HG03066 (cell line): ENCODE measurements around the gene SUSD3.
"Not testable (repeated sequence)": the region's sequence is repeated elsewhere in the genome, so short reads cannot be mapped to it uniquely, and the experiment has no call there.

Experiments
- ATAC-seq: cut with Tn5 transposase; IDR thresholded peaks from one replicate; pipeline ENCODE4 v1.9.1; 2021; ENCODE audit warnings: low read depth; ENCODE audit not compliant: unreplicated experiment

The SUSD3 gene

DNA sequence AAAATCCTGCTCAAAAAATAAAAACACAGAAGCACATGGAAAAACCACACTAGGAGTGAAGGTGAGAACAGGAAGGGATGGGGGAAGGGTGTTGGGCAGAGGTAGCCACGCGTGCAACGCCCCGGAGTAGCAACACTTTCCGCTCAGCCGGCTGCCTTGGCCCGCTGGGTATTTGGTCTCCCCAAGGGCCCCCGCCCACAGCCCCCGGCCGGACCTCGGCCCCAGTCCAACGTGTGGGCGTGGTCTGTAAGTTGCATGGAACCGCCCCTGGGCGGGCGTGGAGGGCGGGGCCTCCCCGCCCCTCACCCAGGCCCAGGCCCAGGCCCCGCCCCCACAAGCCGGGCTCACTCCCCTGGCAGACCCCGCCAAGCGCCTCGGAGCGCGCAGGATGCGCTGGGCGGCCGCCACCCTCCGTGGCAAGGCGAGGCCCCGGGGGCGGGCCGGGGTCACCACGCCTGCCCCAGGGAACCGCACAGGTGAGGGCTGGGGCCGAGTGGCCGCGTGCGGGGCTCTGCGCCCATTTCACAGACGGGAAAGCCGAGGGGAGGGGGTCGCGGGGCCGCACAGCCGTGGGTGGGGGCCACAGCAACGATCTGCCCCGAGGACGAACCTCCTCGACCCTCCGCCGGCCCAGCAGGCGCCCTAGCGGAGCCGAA lies at the start of gene SUSD3:
Gene SUSD3 (plus strand): TSS at position 347 of the 656 bp plus-strand sequence. CDS start 42 bp downstream, at position 389.
- peak; percentile 47 for ATAC-seq

DNA sequence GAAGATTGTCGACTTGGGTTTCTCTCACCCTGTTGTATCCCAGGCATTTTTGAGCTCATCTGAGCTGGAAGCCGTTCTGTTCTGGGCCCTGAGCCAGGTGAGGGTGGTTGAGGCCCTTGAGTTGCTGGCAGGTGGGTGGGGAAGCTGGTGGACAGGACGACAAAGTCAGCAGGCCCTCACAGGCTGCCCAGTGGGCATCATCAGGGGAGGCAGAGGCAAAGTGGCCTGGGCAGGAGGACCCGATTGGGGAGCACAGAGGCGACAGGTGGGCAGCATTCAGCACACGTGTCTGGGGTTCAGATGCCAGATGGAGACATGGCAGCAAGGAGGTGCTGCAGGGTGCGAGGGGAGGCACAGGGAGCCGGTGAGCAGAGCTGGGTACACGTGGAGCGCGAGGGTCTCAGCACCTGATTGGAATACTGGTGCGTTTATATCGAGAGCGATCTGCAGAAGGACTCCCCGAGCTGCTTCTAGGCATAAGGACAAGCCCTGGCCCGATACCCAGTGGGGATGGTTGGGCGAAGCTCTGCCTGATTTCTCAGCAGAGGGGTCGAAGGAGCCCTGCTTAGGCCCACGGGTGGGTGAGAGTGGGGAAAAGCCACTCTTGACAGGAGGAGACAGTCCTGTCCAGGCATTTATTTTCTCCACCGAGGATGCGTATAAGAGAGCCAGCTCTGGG lies 49.0 kb upstream of the SUSD3 start:
- ATAC-seq: no peak

DNA sequence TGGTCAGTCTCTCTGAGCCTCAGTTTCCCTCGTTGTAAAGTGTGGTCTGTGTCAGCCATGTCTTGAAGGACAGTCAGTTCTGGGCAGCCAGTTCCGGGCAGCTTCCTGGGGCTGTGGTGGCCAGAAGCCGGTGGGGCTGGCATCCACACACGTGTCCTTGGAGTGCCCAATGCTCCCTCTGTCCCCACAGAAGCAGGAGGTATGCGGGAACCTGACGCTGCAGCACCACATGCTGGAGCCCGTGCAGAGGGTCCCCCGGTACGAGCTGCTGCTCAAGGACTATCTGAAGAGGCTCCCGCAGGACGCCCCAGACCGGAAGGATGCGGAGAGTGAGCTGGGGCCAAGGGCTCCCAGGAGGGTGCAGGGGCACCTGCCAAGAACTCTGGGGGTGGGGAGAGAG lies 48.4 kb upstream of the SUSD3 start:
- ATAC-seq: no peak

DNA sequence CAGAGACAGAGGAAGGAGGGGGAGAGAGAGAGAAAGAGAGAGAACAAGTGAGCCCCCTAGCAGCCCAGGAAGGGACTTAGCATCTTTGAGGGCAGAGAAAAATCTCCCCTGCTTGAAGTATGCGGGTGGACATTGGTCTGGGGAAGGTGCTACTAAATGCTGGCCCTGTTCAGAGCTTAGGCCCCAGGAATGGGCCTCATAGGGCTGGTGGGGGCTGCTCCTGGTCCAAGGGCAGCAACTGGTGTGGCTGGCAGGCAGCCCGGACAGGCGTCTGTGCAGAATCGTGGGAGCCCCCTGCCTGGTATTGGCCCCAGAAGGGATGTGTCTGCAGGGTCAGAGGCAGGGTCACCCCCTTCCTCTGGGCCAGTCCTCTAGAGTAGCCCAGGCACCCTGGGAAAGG lies 47.8 kb upstream of the SUSD3 start:
- ATAC-seq: no peak

DNA sequence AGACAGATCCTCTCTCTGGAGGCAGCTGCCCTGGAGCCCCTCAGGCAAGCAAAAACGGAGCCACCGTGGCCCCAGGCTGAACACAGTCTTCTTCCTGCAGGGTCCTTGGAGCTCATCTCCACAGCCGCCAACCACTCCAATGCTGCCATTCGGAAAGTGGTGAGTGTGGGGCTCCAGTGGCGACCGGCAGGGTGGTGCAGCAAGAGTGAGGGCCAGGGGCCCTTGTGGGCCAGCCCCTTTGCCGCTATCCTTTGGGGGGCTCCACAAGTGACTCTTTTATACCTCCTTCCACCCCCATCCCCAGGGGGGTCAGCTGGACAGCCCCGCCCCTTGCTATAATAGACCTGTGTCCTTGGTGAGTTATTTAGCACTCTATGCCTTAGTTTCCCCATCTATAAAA lies 47.4 kb upstream of the SUSD3 start:
- ATAC-seq: no peak

DNA sequence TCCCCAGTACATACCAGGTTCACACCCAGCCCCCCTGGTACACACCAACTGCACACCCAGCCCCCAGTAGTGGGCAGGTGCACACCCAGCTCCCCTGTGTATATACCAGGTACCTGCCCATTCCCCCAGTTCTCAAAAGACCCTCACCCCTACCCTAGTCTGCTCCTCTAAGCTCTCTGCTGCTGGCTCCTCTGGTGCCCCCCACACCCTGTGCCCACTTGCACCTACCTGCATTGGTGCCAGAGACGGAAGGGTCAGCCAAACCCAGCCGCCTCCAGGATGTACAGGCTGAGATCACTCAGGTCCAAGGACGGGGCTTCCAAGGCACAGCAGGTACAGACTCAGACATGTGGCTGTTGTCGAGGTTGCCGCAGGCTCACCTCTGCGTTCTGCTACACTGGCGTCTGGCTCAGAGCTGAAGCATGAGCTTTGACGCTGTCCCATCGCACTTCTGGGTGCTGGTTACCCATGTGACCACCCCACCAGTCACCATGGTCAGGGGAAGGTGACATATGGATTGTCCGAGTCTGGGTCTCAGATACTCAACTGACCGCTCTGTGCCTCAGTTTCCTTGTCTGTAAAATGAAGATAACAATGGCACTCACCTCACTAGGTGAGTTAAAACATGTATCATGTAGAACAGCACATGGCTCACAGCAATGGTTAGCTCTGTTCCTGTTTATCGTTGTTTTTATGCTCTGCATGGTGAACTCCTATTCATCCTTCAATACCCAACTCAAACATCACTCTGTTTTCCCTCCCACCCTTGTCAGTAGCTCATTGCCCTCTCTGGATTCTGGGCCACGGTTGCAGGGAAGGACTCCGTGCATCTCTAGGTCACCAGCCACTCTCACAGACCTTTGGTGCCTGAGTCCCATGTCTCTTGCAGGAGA lies 45.3 kb upstream of the SUSD3 start:
- ATAC-seq: no peak

DNA sequence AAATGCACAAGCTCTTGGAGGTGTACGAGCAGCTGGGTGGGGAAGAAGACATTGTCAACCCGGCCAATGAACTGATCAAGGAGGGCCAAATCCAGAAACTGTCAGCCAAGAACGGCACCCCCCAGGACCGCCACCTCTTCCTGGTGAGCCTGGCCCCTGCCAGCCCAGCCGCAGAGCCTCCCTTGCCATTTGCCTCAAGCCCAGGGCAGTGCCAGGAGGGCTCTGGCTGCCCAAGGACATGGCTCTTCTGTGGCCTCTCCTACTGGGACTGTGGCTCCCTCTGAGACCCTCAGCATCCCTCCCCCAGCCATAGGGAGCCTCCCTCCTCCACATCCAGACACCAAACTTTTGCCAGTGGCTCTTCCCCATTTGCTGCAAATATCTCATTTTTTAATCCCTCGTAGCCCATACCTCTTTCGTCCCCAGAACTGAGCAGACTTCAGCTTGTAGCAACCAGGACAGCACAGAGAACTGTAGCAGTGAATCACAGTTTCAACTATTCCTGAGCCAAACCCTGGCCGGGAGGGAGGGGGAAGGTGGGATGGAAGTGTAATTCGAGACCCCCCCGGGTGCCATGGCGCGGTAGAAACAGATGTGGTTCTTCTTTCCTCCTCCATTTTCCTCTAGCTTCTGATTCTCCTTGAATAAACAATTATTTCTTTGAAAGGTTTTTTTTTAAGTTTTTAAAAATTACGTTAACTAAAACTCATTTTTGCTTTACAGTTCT lies 44.5 kb upstream of the SUSD3 start:
- no peak for ATAC-seq

DNA sequence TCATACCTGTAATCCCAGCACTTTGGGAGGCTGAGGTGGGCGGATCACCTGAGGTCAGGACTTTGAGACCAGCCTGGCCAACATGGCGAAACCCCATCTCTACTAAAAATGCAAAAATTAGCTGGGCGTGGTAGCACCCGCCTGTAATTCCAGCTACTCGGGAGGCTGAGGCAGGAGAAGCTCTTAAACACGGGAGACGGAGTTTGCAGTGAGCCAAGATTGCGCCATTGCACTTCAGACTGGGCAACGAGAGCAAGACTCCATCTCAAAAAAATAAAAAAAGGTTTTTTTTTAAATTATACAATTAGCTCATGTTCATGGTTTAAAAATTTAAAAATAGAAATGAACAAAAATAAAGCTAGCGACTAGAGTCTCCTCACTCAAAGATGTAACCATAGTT lies 43.3 kb upstream of the SUSD3 start:
- ATAC-seq: not testable (repeated sequence)

DNA sequence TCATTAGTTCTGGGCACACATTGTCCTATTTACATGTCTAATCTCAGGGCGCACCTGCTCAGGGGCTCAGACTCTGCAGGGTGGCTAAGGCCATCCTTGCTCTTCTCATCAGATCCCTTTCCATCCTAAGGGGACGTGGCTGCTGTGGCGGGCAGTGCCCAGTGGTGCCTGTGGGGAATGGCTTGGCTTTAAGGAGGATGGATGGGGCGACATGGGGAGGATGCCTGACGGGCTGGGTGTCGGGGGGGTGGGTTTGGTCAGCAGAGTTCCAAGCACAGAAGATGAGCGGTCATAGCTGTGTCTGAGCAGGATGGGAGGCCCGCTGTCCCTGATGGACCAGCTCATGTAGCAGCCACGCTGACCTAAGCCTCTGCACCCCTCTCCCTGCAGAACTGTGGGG lies 40.9 kb upstream of the SUSD3 start:
- ATAC-seq: no peak

DNA sequence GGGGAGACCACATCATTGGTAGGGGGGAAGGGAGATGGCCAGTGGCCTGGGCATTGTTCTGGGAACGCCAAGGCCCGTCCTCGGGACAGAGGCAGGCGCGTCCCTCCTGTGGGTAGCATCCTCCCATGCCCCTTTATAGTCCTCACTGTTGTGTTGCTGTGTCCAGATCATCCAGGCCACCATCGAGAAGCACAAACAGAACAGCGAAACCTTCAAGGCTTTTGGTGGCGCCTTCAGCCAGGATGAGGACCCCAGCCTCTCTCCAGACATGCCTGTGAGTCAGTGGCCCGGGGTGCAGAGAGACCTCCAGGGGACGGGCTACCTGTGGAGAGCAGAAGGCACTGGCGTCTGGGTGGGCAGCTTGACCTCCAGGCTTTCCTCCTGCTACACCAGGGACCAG lies 38.4 kb upstream of the SUSD3 start:
- no peak for ATAC-seq

DNA sequence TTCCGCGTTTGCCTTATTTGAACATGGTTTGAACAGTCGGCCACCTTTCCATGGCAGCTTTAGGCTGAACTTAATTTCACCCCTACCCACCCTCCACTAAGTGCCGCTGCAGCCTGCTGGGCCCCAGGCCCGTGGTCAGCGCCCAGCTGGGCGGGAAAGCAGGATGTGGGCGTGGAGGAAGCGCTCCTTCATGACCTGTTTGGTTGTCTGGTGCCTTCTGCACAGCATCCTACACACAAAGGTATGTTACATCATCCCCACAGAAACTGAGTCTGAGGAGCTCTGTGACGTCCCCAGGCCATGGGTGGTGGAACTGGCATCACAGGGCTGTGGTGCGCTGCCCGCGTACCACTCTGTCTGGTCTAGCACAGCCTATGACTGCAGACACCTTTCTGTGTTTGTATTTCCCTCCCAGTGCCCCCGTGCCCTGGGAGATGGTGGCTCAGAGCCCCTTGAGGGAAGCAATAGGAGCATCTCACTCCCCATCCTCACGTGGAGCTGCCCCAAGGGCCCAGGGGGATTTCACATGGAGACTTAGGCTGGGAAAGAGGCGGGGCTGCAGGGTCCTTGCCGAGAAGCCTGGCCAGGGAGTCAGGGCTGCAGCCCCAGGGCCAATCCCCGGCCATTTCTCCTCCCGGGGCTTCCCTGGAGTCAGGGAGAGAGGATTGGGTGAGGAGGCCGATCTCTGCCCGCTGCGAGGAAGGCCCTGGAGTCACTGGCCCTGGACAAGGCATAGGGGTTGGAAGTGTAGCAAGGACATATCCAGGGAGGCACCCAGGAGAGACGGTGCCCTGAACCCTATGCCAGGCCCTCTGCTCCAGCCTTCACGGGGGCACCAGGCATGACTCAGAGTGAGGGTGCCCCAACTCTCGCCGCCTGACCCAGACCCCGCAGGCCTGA lies 37.5 kb upstream of the SUSD3 start:
- ATAC-seq: no peak

DNA sequence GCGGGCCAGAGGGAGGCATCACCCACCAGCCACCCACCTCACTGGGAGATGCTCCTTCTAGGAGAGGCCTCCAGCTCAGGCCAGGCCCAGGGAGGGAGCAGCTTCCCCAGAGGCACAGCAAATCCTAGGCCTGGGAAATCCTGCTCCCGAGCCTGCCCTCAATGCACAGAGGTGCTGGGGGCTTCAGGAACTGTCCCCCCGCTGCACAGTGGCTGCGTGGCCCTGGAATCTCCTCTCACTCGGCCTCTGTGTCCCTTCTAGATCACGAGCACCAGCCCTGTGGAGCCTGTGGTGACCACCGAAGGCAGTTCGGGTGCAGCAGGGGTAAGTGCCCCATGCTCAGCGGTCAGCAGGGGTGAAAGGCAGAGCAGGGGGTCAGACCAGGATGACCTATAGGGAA lies 36.4 kb upstream of the SUSD3 start:
- ATAC-seq: no peak

DNA sequence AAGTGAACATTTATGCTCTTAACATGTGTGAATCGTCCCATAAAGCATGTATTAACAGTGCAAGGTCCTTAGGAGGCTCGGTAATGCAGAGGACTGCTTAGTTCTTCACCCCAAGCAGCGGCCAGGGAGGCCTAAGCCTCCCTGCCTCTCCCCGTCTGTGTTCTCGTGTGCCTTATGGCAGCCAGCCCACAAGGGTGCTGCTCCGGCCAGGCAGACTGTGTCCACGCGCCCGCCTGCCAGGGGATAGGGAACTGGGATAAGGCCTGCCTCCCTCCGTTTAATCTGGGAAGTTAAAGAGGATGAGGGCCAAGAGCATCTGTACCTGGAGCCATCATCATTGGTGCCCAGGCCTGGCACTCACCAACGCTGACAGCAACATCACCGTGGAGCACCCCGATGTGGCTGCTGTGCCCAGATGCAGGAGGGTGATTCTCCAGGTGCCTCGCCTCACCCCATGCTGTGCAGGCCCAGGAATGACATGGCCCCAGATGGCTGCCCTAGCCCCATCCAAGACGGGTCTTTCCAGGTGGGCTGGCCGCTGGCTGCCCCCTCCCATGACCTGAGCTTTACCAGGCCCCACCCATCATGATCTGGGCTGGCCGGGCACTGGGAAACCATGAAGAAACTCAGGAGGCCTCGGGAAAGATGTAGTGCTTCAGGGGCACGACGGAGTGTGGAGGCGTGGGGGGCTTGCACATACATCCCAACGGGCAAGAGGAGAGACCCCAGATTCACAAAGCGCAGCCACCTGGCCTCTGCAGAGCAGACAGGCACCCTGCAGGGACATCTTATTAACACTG lies 35.6 kb upstream of the SUSD3 start:
- ATAC-seq: no peak

DNA sequence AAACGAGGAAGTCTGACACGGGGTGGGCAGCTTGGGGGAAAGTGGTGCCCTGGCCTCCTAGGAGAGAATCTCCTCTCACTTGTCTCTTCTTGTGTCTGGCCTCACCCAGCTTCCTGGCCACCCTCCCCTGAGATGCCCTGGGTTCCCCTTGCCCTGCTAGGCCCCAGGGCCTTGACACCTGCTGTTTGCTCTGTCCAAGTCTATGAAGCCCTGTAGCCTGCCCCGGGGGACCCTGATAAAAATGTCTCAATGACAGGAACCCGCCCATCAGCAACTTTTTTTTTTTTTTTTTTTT lies 35.0 kb upstream of the SUSD3 start:
- no peak for ATAC-seq

DNA sequence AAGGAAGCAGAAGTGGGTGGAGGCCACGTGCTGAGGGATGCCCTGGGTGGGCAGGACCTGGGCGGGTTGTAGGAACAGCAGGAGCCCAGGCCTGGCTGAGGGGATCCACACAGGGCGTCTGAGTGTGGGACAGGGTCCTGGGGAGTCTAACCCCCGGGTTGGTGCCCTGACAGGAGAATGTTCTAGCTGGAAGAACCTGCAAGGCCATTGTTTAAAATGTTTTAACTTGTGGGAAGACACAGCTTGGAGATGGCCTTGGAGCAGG lies 33.9 kb upstream of the SUSD3 start:
- no peak for ATAC-seq

DNA sequence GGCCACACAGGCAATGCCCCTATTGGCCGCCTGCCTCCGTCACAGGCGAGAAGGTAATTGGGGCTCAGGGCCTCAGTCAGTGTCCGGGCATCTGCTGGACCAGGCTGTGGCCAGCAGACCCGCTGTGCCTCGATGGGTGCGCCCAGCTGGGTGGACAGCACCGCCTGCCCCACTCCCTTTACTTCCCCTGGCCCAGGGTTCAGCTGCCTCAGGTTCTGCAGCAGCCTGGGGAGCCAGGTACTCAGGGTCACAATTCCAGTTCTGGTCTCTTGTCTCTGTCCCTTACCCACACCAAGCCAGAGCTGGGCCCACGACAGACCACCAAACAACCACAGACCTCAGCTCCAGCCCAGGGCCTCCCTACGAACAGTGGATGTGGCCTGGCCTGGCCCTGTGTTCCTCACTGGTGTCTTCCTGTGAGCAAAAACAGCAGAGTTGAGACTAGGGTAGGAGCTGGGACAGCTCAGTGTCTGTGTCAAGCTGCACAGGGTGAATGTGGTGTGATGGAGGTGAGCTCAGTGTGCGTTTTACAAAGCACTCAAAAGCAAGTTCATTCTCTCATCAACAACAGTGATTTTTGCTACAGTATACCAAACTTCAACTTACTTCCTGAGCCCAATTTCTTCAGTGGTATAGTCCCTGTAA lies 33.4 kb upstream of the SUSD3 start:
- ATAC-seq: no peak

DNA sequence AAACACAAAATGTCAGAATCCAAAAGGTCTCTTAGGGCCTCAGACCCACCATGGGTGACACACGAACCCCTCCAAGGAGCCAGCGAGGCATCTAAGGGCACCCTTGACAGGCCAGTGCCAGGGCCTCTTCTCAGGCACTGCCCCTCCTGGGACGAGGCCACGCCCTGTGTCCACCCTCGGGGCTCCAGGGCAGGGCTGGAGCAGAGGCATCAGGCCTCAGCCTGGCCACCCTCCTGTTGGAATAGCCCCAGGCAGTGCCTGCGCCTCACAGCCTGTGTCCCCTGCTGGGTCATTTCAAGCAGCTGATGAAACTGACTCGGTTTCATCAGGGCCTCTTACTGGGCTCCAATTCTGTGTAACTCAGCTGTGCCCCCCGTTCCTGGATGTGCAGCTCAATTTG lies 32.8 kb upstream of the SUSD3 start:
- no peak for ATAC-seq

DNA sequence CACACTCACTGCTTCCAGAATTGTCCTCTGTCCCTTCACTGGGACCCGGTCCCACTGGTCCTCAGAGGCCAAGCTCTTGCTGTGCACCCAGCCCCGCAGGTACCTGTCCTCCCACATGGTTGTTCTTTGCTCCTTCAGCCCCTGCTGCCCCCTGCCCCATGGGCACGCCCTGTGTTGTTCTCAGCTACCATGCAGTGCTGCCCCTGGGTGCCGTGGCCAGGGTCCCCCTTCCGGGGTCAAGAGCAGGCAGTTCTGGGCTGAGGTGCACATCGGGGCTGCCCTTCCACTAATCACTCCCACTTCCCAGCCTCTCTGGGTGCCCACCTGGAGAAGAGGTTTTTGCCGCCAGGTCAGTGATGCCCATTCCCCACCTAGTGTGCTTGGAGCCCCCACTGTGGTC lies 31.9 kb upstream of the SUSD3 start:
- no peak for ATAC-seq

DNA sequence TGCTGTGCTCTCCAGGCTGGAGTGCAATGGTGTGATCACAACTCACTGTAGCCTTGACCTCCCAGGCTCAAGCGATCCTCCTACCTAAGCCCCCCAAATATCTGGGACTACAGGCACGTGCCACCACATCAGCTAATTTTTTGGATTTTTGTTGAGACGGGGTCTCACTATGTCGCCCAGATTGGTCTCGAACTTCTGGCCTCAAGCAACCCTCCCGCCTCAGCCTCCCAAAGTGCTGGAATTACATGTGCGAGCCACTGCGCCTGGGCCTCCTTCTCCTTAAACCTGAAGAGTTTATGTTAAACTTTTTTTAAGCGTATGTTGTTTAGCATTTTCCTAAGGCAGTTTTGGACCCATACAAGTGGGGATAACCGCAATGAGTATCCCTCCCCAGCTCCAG lies 30.8 kb upstream of the SUSD3 start:
- no peak for ATAC-seq
